Esophagus muscularis mucosa (tissue), 4 donors: ENCODE data around the gene ATAD2B. TPM values are rescaled to one million over a fixed set of nuclear protein-coding genes. Genes with fewer than 3 reads are reported as not detected.

Source experiments
- DNase-seq: peaks from one replicate; pipeline ENCODE4 v3.0.0-alpha.2; 2017; ENCODE audit errors: extremely low spot score
- H3K27ac ChIP-seq, 4 donors: fragments of 200-600 bp; sonication (generic); replicated peaks in 1 of 4; 1 replicate in 3 of 4; 2 replicates in 1 of 4; pipeline ENCODE4 v1.5.1; 2016 to 2019; ENCODE audit warnings: mild to moderate bottlenecking in 1 of 4
- H3K27me3 ChIP-seq, 4 donors: fragments of 200-600 bp; sonication (generic); one replicate each; pipeline versions ENCODE4 v1.5.1 to v1.6.0; 2016 to 2019
- H3K36me3 ChIP-seq, 4 donors: fragments of 200-600 bp; sonication (generic); one replicate each; pipeline ENCODE4 v1.5.1; 2016 to 2019
- H3K4me1 ChIP-seq, 4 donors: fragments of 200-600 bp; sonication (generic); one replicate each; pipeline ENCODE4 v1.5.1; 2016 to 2019
- H3K4me3 ChIP-seq, 4 donors: fragments of 200-600 bp; sonication (generic); 1 replicate in 2 of 4; 2 replicates in 2 of 4; pipeline ENCODE4 v1.5.1; 2016 to 2019; ENCODE audit warnings: mild to moderate bottlenecking in 4 of 4, moderate library complexity in 1 of 4
- H3K9me3 ChIP-seq, 4 donors: fragments of 200-600 bp; sonication (generic); 1 replicate in 3 of 4; 2 replicates in 1 of 4; pipeline ENCODE4 v1.5.1; 2016 to 2019
- EP300 ChIP-seq: sonication (generic); formaldehyde crosslinking; IDR thresholded peaks from one replicate; pipeline ENCODE4 v1.6.1; 2017; ENCODE audit warnings: antibody characterized with exemption
- POLR2A ChIP-seq: fragments of 450-650 bp; IDR thresholded peaks from one replicate; pipeline ENCODE4 v1.6.1; 2017; ENCODE audit warnings: antibody characterized with exemption, moderate library complexity, mild to moderate bottlenecking, low read depth
- POLR2AphosphoS5 ChIP-seq, 2 donors: sonication (generic); formaldehyde crosslinking; IDR thresholded peaks; one replicate each; pipeline ENCODE4 v1.6.1; 2017; ENCODE audit warnings: antibody characterized with exemption in 2 of 2
- whole genome bisulfite sequencing: methylation state at CpG from one replicate; pipeline ENCODE4 v1.1.5; 2018; 5-methylcytosine and 5-hydroxymethylcytosine counted together
- intact Hi-C: fragments of 100-400 bp; cut with DNase I; formaldehyde crosslinking; loops from one replicate; pipeline ENCODE4 v1.15.1; 2023
- total RNA-seq, 4 donors: library from RNA; depleted of rRNA; stranded (reverse); fragments of >200 nt; gene quantifications; one replicate each; pipeline versions ENCODE4 v1.1.0 to v1.2.1, GENCODE V29; 2016
- TF ChIP-seq, protein P1 (sequence below), 3 experiments: fragments of 200-600 bp in 2 of 3; fragments of 450-650 bp in 1 of 3; sonication (generic) in 2 of 3; IDR thresholded peaks; one replicate each; pipeline ENCODE4 v1.5.1; 2017 to 2019; ENCODE audit warnings: antibody characterized with exemption in 3 of 3, mild to moderate bottlenecking in 2 of 3, moderate library complexity in 1 of 3

Gene ATAD2B
- total RNA-seq, 4 donors from 2014 or later: 8.0 to 17.4 (median 13.5) TPM

DNA sequence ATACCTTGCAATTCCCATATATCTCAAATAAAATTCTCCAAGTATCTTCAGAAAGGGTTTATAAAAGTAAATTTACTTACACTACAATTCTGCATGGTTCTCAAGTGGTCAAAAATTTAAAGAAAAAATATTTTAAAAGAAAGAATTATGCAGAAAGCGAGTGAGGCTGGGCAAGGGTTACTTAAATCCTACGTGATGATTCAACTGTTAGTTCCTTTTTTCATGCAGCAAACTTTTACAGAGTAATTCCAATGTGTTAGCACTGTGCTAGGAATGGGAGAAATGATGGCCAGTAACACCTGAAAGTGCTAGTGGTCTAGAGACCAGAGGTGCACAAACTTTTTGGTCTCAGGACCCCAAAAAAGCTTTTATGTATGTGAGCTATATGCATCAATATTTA lies 133.4 kb downstream of the ATAD2B start:
- peaks cover 0 to 16% (median 0%) of the 10 kb centered on the region in 4 donors for H3K36me3 ChIP-seq
- WGBS: 69% methylated on average over 2 of the region's 2 CpGs
- TF ChIP-seq POLR2AphosphoS5 (IDR thresholded peaks at IDR 0.05): no peak
- TF ChIP-seq, protein P1, sequence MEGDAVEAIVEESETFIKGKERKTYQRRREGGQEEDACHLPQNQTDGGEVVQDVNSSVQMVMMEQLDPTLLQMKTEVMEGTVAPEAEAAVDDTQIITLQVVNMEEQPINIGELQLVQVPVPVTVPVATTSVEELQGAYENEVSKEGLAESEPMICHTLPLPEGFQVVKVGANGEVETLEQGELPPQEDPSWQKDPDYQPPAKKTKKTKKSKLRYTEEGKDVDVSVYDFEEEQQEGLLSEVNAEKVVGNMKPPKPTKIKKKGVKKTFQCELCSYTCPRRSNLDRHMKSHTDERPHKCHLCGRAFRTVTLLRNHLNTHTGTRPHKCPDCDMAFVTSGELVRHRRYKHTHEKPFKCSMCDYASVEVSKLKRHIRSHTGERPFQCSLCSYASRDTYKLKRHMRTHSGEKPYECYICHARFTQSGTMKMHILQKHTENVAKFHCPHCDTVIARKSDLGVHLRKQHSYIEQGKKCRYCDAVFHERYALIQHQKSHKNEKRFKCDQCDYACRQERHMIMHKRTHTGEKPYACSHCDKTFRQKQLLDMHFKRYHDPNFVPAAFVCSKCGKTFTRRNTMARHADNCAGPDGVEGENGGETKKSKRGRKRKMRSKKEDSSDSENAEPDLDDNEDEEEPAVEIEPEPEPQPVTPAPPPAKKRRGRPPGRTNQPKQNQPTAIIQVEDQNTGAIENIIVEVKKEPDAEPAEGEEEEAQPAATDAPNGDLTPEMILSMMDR (IDR thresholded peaks at IDR 0.05): no peak
- no peak for TF ChIP-seq EP300
- no peak for TF ChIP-seq POLR2A
- no peak overlapping the region for H3K4me3 ChIP-seq
- H3K4me1 ChIP-seq: peaks cover 0 to 32% (median 17%) of the 10 kb centered on the region in 4 donors
- H3K27ac ChIP-seq: no peak overlapping the region
- DNase-seq: no peak
- no peaks in the 10 kb centered on the region for H3K9me3 ChIP-seq
- no peaks in the 10 kb centered on the region for H3K27me3 ChIP-seq
- intact Hi-C loops: no loop called here

DNA sequence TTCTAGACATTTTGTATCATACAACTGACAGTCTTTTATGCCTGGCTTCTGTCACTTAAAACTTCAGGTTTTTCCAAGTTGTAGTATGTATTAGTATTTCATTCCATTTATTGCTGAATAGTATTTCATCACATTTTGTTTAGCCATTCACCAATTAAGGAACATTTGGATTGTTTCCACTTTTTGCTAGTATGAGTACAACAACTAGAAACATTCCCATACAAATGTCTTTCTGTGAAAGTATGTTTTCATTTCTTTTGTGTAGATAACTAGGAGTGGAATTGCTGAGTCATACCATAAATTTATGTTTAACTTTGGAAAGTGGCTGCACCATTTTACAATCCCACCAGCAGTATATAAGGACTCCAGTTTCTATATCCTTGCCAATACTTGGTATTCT lies 135.9 kb downstream of the ATAD2B start:
- H3K27ac ChIP-seq: peak overlapping the region in 2 of 4 donors; percentile 49
- intact Hi-C loops: no loop called here

GRCh38 chr2:23789012-23789411 lies 137.9 kb downstream of the ATAD2B start:
- Histone ChIP-seq H3K27ac (no peak overlapping the region), H3K27me3 (no peaks in the 10 kb centered on the region), H3K9me3 (no peaks in the 10 kb centered on the region), H3K4me3 (no peak overlapping the region), H3K36me3 (peaks cover 4 to 25% (median 15%) of the 10 kb centered on the region in 4 donors), H3K4me1 (peaks cover 0 to 32% (median 17%) of the 10 kb centered on the region in 4 donors)
- DNase-seq: no peak
- TF ChIP-seq, protein P1 (IDR thresholded peaks at IDR 0.05): no peak
- TF ChIP-seq EP300: no peak
- no peak for TF ChIP-seq POLR2AphosphoS5 (IDR thresholded peaks at IDR 0.05)
- no peak for TF ChIP-seq POLR2A
- 89% methylated on average over 1 of the region's 1 CpG for WGBS
- intact Hi-C loops: no loop called here

More for the DNA sequence above, 135.9 kb downstream of the ATAD2B start:
- Histone ChIP-seq H3K4me3 (no peak overlapping the region), H3K9me3 (no peaks in the 10 kb centered on the region), H3K36me3 (peaks cover 0 to 11% (median 6%) of the 10 kb centered on the region in 4 donors), H3K4me1 (peaks cover 0 to 32% (median 17%) of the 10 kb centered on the region in 4 donors), H3K27me3 (no peaks in the 10 kb centered on the region)
- no peak for DNase-seq
- TF ChIP-seq EP300 (no peak), POLR2A (no peak), POLR2AphosphoS5 (IDR thresholded peaks at IDR 0.05) (no peak)
- TF ChIP-seq, protein P1 (IDR thresholded peaks at IDR 0.05): no peak

GRCh38 chr2:23788100-23788499 lies 138.8 kb downstream of the ATAD2B start:
- intact Hi-C loops: no loop called here
- TF ChIP-seq POLR2AphosphoS5 (IDR thresholded peaks at IDR 0.05): no peak
- TF ChIP-seq POLR2A: no peak
- TF ChIP-seq EP300: no peak
- TF ChIP-seq, protein P1 (IDR thresholded peaks at IDR 0.05): no peak
- H3K27me3 ChIP-seq: no peaks in the 10 kb centered on the region
- no peak for DNase-seq
- H3K27ac ChIP-seq: no peak overlapping the region
- peaks cover 0 to 27% (median 15%) of the 10 kb centered on the region in 4 donors for H3K4me1 ChIP-seq
- H3K4me3 ChIP-seq: no peak overlapping the region
- H3K9me3 ChIP-seq: no peaks in the 10 kb centered on the region
- 42% methylated on average over 1 of the region's 1 CpG for WGBS
- H3K36me3 ChIP-seq: peaks cover 4 to 32% (median 12%) of the 10 kb centered on the region in 4 donors

DNA sequence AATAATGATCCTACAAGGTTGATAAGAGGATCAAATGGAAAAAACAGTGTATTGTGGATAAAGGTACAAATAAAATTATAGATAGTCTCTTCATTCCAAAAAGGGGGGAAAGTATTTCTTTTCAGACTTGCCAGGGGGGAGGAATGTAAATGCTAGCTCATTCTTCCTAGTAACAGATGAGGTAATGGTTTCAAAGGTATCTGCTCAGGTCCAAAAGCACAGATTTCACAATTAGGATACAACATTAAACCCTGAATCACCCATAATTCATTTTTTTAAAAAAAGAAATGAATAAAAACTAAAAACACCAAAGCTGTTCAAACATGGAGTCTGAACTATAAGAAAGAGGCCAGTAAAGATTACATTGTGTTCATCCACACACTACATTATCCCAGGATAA lies 142.0 kb downstream of the ATAD2B start:
- Histone ChIP-seq H3K4me3 (no peak overlapping the region), H3K4me1 (peaks cover 0 to 4% (median 0%) of the 10 kb centered on the region in 4 donors), H3K27ac (no peak overlapping the region), H3K36me3 (peaks cover 4 to 52% (median 25%) of the 10 kb centered on the region in 4 donors), H3K27me3 (no peaks in the 10 kb centered on the region), H3K9me3 (no peaks in the 10 kb centered on the region)
- no peak for DNase-seq
- intact Hi-C loops: no loop called here
- TF ChIP-seq POLR2AphosphoS5 (IDR thresholded peaks at IDR 0.05): no peak
- no peak for TF ChIP-seq EP300
- no peak for TF ChIP-seq POLR2A
- TF ChIP-seq, protein P1 (IDR thresholded peaks at IDR 0.05): no peak
